Stimulated activated naive CD4-positive, alpha-beta T cell treated with Interleukin-2 at 50 U/mL for 16 hours (primary cell): ENCODE measurements around the gene PTPRT.

ENCODE experiments used
- DNase-seq: peaks from one replicate; lab custom pipeline; 2025; lab: John Stamatoyannopoulos, UW

PTPRT gene

DNA sequence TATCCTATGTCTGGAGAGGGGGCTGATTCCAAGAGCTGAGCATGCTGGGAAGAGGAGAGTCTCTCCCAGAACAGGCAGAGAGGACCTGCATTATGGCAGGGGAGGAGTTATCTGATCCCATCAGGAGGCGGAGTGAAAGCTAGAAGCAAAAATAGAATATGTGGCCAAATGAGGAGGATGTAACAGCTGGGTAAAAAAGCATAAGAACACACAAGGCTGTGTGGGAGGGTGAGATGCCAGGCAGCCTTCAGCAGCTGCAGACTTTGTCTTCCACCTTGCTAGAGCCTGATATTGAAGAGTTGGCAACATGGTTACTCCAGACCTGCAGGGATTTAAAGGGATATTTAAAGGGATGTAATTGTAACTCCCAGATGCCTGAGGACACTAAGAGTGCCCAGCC lies 167.1 kb downstream of the PTPRT start:
- no peak for DNase-seq

DNA sequence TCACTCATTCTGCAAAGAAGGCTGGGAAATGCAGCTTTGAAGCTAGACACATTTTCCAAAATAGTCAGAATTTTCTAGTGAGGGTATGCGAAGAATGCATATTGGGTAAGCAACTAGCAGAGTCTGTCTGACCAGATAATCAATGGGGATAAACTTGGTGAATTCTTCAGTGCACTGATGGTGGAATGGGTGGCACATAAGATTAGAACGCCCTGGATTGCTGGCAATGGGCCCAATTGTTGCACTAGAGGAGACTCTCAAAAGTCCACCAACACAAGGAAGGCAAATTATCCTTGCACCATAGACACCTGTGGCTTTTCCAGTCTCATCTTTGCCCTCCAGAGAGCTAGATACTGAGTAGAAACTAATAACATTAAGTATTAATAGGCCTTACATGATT lies 167.6 kb downstream of the PTPRT start:
- DNase-seq: no peak

DNA sequence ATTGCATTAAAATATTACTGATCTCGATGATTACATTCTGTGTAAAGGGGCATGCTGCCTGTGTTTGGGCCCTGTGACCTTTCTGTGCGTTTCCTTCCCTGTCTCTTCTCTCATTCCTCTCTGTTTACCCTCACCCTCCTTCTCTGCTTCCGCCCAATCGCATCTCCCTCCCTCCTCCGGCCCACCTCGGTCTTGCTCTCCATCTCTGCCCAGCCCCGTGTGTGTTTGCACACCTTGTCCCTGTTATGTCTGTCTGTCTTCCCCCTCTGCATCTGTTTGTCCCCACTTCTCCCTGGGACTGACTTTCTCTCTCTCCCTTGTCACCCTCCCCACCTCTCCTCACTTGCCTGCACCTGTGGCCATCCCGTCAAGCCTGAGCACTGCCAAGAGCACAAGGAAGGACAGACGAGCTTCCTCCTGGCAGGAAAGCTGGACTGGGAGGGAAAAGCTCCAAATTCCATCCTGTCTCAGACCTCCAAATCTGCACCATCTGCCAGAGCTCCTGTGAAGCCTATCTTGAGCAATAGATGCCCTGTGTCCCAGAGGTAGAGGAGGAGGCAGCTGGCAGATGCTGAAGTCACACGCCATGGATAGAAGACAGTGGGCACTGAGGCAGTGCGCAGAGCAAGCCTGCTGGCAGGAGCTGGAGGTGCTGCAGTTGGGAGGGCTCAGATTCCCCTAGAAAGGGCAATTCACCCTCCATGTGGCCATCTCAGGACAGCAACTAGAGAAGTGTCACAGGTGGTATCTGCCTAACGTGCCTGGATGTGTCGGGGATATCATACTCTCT lies 172.3 kb downstream of the PTPRT start:
- DNase-seq: no peak

DNA sequence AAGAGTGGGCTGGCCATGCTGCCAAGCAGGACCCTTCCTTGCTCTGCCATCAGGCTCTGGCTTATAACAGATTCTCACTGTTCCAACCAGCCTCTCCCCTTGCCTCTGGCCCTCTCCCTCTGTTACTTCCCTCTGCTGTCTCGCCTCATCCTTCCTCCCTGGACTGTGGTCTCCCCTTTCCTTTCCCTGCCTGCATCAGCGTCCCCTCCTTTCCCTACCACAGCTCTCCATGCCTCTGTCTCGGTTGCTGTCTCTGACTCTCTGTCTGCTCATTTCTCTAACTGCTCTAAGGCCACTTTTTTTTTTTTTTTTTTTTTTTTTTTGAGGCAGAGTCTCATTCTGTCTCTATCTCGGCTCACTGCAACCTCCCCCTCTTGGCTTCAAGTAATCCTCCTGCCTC lies 173.4 kb downstream of the PTPRT start:
- DNase-seq: no peak

DNA sequence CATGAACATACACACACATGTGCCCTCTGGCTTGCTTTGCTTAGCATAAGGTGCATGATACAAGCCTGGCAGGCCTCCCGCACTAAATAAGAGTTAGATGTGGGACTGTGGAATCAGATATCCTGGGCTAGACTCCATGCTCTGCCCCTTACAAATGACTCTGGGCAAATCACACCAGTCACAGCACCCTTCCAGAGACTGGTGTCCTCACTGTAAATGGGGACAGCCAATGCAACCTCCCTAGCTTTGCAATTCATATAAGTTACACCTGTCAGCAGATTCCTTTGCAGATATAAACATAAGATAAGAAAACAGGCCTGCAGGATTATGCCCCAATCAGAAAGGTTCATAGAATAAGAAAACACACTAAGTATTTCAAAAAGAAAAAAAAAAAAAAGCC lies 174.1 kb downstream of the PTPRT start:
- no peak for DNase-seq

DNA sequence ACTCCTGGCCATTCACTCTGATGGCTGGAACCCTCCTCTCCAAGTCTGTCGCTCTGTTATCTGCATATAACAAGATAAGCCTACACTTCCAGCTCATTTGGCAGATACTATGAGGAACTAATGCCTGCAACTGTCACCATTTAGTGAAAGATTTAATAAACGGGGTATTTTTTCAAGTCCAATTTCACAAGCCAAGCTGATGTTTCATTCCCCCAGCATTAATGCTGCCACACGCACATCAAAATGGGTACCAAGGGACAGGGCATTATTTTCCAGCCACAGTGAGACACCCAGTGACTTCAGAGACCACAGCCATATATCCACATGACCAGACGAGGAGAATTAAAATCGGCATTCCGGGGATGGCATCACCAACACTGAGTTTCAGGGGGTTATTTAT lies 175.5 kb downstream of the PTPRT start:
- DNase-seq: no peak

DNA sequence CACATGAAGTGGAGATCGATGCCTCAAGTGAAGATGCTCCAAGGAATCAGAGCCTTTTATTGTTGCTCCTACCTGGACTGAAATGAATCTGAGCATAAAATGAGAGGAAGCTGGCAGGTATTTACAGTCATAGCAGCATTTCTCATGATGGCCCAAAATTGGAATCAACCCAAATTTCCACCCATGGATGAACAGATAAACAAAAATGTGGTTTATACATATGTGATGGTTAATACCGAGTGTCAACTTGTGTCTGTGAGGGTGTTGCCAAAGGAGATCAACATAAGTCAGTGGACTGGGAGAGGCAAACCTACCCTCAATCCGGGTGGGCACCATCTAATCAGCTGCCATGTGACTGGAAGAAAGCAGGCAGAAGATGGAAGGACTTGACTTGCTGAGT lies 178.2 kb downstream of the PTPRT start:
- DNase-seq: no peak

DNA sequence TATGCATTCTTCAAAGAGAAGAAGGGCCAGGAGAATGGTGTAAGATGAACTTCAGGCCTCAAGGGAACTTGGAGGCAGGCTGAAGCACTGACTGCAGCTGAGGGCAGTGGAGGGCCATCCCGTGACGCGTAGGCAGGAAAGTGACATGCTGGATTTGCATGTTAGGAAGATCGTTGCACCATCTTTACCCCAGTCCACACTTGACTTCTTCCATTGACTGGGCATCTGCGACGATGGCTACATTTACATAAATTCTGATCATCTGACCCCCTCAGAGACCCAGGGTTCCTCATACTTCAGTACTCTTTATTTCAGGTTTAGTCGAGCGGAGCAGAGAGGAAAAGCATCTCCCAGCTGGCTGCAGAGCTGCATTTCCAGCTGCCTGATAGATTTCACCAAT lies 180.2 kb downstream of the PTPRT start:
- no peak for DNase-seq

DNA sequence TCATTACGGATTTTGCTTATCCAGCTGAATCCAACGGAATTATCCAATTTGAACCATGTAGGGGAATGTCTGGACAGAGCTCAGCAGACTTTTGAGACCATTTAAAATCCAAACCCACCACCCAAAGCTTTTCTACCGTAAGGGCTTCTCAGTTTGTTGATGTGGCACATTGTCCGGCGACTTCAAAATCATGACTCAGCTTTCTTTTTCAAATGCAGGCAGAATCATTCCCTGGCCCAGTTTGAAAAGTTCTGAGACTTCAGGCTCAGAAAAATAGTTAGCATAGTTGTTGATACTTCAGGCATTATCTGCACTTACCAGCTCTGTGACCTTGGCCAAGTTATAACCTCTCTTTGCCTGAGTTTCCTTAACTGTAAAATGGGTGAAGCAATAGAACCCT lies 182.2 kb downstream of the PTPRT start:
- no peak for DNase-seq

DNA sequence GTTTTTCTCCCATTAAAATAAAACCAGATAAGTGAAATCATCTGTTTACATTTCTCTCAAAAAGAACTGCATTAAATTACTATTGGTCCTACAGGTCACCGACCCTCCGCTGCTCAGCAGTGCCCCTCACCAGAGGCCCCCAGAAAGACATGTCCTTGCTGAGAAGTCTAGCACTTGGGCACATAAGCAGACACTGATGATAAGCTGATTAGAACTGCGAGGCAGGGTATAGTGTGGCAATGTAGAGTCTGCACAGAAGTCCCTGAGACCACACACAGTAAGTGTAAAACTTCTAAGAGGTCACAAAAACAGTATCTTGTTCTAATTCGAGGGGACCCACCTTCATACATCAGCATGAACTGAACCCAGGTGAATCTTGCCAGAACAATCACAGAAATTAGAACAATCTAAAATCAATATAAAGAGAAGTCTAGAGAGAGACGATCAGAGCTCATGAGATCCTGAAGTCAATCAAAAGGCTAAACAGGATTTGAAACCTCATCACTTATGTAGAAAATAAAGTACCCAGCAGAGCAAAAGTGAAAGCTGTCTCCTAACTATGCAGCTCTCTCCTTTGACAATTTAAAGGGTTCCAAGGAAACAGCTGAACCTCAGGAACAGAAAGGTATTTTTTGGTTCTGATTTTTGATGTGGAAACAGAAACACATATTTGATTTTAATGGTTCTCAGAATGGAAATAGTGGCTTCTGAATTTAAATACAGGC lies 182.9 kb downstream of the PTPRT start:
- DNase-seq: no peak

DNA sequence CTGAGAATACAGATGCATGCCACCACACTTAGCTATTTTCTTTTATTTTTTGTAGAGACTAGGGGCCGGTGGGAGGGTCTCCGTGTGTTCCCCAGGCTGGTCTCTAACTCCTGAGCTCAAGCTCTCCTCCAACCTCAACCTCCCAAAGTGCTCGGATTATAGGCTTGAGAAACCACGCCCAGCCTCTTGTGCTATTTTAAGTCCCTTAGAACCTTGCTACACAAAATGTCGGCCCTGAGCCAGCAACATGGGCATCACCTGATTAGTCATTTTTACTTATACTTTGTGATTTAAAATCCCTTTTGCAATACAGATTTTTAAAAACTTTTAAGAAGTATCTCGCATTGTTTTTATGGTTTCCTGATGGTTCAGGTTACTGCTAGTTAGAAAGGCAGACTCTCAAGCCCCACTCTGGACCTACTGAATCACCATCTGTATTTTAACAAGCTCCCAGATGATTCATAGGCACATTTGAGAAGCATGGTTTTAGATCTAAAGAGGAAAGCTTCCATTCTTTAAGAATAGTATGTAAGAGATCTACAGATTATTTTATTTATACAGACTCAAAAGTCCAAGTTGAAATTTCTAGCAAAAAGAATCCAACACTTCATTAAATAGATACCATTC lies 186.3 kb downstream of the PTPRT start:
- DNase-seq: no peak

DNA sequence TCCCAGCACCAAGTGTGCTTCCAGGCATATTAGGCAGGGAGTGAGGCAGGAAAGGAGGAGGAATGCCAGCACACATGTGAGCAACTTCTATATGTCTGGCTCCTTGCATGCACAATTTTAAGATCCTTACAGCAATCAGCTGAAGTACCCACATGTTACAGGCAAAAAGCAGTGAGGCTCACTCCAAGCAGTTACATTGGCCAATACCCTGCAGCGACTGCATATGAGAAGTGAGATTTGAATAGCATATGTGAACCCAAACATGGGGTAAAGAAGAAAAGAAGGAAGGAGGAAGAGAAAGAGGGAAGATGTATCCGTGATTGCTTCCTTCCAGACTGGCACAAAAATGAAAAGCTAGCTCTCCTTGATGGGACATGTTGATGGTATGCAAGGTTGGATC lies 193.6 kb downstream of the PTPRT start:
- no peak for DNase-seq

DNA sequence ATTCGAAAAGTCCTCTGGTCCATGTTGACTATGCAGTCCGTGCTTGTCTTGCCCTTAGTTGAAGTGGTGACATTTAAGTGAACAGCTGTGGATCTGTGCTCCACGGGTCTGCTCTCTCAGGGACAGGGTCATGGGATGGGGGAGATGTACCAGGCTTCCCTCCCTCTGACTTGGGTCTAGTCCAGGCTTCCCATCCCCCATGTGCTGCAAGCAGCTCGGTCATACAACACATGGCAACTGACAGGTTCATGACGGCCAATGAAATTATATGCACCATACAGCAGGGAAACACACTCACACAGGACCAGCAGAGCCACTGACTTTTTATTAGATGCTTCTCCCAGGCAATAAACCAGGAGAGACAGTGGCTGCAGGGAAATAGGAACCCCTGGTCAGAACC lies 201.4 kb downstream of the PTPRT start:
- DNase-seq: no peak

DNA sequence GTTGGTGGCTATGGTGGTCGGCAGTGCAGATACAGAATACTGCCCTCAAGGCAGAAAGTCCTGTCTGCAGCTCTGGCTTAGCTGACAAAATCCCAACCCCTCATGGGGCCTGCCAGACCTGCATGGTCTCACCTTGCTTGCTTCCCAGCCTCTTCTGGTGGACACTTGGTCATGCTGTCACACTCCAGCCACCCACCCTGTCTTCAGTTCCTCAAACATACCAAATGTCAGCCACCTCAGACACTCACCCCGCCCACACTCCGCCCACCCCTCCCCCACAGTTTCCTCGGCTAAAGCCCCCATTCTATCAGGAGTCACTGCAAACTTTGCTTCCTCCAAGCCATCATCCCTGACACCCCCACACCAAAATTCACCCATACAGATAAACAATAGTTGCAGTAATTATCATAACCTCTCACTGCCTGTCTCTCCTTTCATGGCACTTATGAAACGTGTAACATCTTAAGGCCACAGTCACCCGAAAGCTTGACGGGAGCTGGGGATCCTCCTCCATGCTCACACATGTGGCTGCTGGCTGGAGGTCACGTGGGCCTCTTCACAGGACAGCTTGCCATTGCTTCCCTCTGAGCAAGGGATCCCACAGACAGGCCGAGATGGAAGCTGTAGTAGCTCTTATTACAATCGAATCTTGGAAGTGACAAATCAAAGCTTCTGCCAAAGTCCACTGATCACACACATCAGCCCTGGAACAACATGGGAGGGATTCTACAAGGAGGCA lies 202.2 kb downstream of the PTPRT start:
- no peak for DNase-seq

DNA sequence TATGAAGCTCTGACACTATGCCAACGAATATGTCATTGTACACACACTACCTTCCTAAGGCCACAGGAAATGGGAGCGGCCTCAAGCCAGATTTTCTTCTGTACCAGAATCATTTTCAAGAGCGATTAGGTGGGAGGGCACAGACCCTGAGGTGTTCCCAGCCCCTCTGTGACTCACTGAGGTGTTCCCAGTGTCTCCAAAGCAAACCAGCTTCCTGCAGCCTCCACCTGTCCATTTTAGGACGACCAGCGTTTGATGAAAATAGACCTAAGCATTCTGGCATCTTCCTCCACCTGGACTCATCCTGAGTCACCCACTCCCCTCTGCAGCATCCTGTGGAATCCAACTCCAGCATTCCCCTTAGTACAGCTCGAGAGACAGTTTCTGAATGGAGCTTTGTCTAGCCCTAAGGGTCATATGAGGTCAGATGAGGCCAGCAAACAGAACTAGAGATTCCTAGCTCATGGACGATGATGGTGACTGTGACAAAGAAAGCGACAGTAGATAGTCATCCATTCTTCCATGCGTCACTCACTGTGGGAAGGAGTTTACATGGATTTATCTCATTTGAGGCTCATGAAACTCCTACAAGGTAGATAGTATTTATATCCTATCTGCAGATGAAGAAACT lies 203.4 kb downstream of the PTPRT start:
- no peak for DNase-seq

DNA sequence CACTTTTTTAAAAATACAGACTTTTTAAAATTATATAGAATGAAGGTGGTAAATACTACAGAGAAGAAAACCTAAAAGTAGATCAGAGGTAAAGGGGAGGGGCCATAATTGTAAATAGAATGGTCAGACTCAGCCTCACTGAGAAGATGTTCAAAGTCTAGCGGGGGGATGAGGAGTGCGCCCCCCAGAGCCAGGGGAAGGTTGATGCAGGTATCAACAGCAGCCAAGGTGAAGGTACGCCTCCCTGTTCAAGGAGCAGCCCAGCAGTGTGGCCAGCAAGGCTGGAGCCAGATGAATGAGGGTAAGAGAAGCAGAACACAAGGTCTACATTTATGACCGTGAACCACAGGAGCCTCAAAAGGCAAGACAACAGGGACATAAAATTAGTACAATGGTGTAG lies 204.1 kb downstream of the PTPRT start:
- DNase-seq: no peak

DNA sequence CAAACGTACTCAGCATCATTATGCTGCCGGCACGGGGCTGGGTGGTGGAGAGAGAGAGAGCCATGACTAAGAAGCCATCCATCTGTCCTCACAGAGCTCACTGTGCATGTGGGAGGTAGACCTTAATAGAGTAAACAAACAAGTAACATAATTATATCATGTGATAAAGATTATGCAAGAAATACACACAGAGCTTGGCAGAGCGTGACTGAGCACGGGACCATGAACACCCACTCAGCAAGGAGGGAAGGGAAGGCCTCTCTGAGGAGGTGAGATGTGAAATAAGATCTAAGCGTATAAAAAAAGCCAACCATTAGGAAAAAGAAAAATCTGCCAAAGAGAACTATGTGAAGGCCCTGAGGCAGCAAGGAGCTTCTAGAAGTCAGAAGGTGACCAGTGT lies 207.5 kb downstream of the PTPRT start:
- DNase-seq: no peak

DNA sequence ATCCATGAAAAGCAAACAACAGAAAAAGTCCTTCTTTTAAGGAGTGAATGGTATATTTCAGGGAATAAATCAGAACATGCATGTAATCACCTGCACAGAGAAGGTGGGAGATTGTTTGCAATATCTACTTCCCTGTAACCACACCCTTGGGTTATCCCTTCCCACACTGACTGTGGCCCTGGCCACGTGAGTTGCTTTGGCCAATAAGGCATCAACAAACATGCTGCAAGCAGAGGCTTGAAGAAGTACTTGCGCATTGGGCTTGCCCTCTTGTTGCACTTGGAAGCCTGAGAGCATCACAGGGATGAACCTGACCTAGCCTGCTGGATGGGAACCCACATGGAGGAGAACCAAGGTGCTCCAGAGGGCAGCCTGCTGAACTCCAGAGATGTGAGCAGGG lies 208.5 kb downstream of the PTPRT start:
- DNase-seq: no peak

DNA sequence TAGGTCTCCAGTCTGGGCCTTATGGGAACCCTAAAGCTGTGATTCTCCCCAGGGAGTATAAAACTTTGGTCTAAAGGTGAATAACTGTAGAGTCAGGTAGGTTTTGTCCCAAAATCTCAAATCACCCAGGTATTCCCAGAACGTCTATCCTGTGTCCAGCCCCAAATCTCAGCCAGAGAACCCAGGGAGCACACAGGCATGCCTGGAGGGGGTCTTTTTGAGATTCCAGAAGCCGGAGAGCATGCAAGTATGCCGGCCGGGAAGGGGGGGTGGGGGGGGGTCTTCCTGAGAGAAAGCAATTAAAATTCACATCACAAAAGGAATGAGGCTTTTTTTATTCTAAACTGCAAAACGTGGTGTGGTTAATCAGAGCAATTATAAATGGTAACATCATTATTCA lies 210.0 kb downstream of the PTPRT start:
- no peak for DNase-seq

DNA sequence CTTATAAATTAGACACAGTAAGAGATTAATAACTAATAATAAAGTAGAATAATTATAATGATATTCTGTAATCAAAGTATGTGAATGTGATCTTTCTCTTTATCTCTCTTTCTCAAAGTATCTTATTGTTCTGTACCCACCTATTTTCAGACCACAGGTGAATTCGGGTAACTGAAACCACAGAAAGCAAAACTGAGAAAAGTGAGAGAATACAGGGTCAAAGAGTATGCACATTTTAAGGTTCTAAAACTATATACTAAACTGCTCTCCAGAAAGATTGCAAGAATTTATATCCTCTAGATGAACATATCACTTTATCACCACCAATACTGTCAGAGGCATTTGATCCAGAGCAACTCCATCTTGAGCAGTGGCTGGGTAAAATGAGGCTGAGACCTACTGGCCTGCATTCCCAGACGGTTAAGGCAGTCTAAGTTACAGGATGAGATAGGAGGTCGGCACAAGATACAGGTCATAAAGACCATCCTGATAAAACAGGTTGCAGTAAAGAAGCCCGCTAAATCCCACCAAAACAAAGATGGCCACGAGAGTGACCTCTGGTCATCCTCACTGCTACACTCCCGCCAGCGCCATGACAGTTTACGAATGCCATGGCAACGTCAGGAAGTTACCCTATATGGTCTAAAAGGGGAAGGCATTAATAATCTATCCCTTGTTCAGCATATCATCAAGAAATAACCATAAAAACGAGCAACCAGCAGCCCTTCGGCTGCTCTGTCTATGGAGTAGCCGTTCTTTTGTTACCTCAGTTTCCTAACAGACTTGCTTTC lies 211.3 kb downstream of the PTPRT start:
- DNase-seq: no peak

DNA sequence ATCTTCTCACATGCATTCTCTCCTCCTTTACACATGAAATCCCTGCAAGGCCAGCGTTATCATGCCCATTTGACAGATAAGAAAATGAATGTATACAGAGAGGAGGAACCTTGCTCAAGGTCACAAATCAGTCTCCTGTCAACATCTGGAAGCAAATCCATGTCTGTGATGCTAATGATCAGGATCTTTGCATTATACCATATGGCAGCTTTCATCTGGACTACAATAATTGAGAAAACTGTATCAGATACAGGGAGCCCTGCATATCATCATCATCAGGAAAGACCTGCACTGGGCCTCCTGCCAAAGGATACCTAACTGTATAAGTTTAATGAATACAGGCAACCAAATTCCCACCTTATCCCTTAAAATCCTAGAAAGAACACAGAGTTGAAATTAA lies 213.7 kb downstream of the PTPRT start:
- no peak for DNase-seq
